ENCODE data around the gene ALG12. TPM values are rescaled to one million over a fixed set of nuclear protein-coding genes. Genes with fewer than 3 reads are reported as not detected.

The ALG12 gene
- total and polyA plus RNA-seq, 2 of the 13 experiments (the other 11 are each of a cell fraction or from before 2014, with no cell fraction given), result 7.8 to 15.8 TPM

GRCh38 chr22:49852898-49853894 is 65.0 kb downstream of the ALG12 start, which contains the start of gene ZBED4 (continued):
- 0 out of 2 replicates have a peak, but pooled peaks have one; percentile 19 for TF ChIP-seq PRDM10 (CRISPR knock-in tag; IDR thresholded peaks at IDR 0.05; ENCODE audit: low read depth)
- no peak for TF ChIP-seq BRCA1 (CRISPR knock-in tag; IDR thresholded peaks at IDR 0.05)
- peak; percentile 87 for TF ChIP-seq DZIP1 (CRISPR knock-in tag; IDR thresholded peaks at IDR 0.05)
- TF ChIP-seq ZNF605 (CRISPR knock-in tag; IDR thresholded peaks at IDR 0.05), result no peak
- TF ChIP-seq STAG1 (CRISPR knock-in tag; IDR thresholded peaks at IDR 0.05), result no peak
- no peak for TF ChIP-seq ZNF564 (CRISPR knock-in tag; IDR thresholded peaks at IDR 0.05)
- TF ChIP-seq SYNCRIP (IDR thresholded peaks at IDR 0.05; ENCODE audit: insufficient read depth, low read depth, low read length), result no peak
- TF ChIP-seq XRCC5 (optimal IDR thresholded peaks at IDR 0.05; ENCODE audit: low read length), result peak; percentile 49
- peak; percentile 41; the same call in 1 of the 2 replicates for TF ChIP-seq DRAP1 (CRISPR knock-in tag; IDR thresholded peaks at IDR 0.05)
- peak; percentile 67; the same call in 2 of the 3 replicates for TF ChIP-seq MXI1 (IDR thresholded peaks at IDR 0.05; ENCODE audit: borderline replicate concordance, low read depth, low read length)
- peak; percentile 76 for TF ChIP-seq HIC2 (CRISPR knock-in tag; IDR thresholded peaks at IDR 0.05; ENCODE audit: low read depth)
- TF ChIP-seq ZNF224 (CRISPR knock-in tag; IDR thresholded peaks at IDR 0.05), result peak; percentile 80; the same call in 1 of the 2 replicates
- no peak for TF ChIP-seq ZFP36 (IDR thresholded peaks at IDR 0.05; ENCODE audit: borderline replicate concordance, low read depth, low read length, partially characterized antibody)
- no peak for TF ChIP-seq MTA3 (CRISPR knock-in tag; IDR thresholded peaks at IDR 0.05)
- TF ChIP-seq MTF1 (CRISPR knock-in tag; IDR thresholded peaks at IDR 0.05), result no peak
- TF ChIP-seq ZBTB26 (CRISPR knock-in tag; IDR thresholded peaks at IDR 0.05; ENCODE audit: borderline replicate concordance), result no peak; the same call in 1 of the 2 replicates
- TF ChIP-seq PAX8 (CRISPR knock-in tag; IDR thresholded peaks at IDR 0.05; ENCODE audit: borderline replicate concordance), result no peak
- no peak; the same call in 1 of the 2 replicates for TF ChIP-seq ZNF333 (CRISPR knock-in tag; IDR thresholded peaks at IDR 0.05; ENCODE audit: borderline replicate concordance)
